ENCODE measurements around the gene ZBTB16. TPM values are rescaled to one million over a fixed set of nuclear protein-coding genes. Genes with fewer than 3 reads are reported as not detected.

Gene ZBTB16
- polyA plus RNA-seq, 2 donors = 4.6 to 9.6 TPM

GRCh38 chr11:114195151-114195550, 135.6 kb downstream of the ZBTB16 start:
- Histone ChIP-seq H3K36me3 (ENCODE audit: control insufficient read depth in 2 of 2, insufficient read depth in 2 of 2, low read length in 1 of 2) (peaks cover 0 to 2% of the 10 kb centered on the region in 2 donors), H3K27me3 (ENCODE audit: control insufficient read depth in 1 of 2, insufficient read depth in 2 of 2, low read length in 2 of 2) (no peaks in the 10 kb centered on the region), H3K9me3 (ENCODE audit: control insufficient read depth in 2 of 2, insufficient read depth in 1 of 2, low read depth in 1 of 2, low read length in 1 of 2) (peaks cover 0 to 3% of the 10 kb centered on the region in 2 donors), H3K4me3 (ENCODE audit: low read depth in 1 of 2, low read length in 2 of 2) (no peak overlapping the region), H3K4me1 (ENCODE audit: control insufficient read depth in 2 of 2, insufficient read depth in 2 of 2, low read length in 1 of 2) (peaks cover 2 to 24% of the 10 kb centered on the region in 2 donors), H3K27ac (ENCODE audit: low read depth in 2 of 2, low read length in 1 of 2) (peak overlapping the region; percentile 79 to 83)
- WGBS, 2 donors = 73 to 78% methylated on average over 4 of the region's 4 CpGs

DNA sequence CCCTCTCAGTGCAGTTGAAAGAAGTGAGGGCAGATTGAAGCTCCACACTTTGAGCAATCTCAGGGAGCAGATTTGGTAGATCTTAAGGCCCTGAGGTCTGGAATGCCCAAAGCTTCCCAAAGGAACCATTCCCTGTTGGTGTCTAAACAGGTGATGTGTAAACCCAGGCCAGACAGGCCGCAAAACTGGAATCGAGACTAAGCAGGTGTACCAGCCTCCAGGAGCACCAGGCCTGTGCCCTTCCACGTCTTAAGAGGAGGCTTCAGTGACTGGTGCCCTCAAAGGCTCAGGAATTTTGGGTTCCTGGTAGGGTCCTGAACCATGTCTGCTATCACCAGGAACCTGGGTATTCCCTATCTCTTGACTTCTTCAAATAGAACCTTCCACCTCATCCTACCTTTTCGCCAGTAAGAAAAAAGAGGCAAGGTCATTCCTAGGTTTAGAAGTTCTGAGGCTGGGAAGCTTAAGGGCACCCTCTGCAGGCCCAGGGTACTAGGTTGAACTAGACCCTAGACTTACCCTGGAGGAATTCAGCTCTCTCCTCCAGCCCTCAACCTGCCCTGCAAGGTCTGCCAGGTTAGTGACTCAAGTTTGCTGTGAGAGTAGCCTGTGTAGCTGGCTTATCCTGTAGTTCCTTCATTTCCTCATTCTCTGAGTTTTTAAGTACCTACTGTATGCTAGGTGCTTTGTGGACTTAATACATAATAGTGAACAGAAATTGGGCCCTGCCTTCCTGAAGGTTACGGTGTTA, 136.6 kb downstream of the ZBTB16 start:
- Histone ChIP-seq H3K4me1 (ENCODE audit: control insufficient read depth in 2 of 2, insufficient read depth in 2 of 2, low read length in 1 of 2) (peaks cover 2 to 24% of the 10 kb centered on the region in 2 donors), H3K9me3 (ENCODE audit: control insufficient read depth in 2 of 2, insufficient read depth in 1 of 2, low read depth in 1 of 2, low read length in 1 of 2) (no peaks in the 10 kb centered on the region), H3K27ac (ENCODE audit: low read depth in 2 of 2, low read length in 1 of 2) (peak overlapping the region; percentile 79 to 83), H3K27me3 (ENCODE audit: control insufficient read depth in 1 of 2, insufficient read depth in 2 of 2, low read length in 2 of 2) (no peaks in the 10 kb centered on the region), H3K36me3 (ENCODE audit: control insufficient read depth in 2 of 2, insufficient read depth in 2 of 2, low read length in 1 of 2) (peaks cover 0 to 2% of the 10 kb centered on the region in 2 donors), H3K4me3 (ENCODE audit: low read depth in 1 of 2, low read length in 2 of 2) (no peak overlapping the region)
- WGBS, 2 donors = 84 to 87% methylated on average over 5 of the region's 5 CpGs

GRCh38 chr11:114196997-114197703, 137.6 kb downstream of the ZBTB16 start:
- Histone ChIP-seq H3K4me1 (ENCODE audit: control insufficient read depth in 2 of 2, insufficient read depth in 2 of 2, low read length in 1 of 2) (peaks cover 2 to 24% of the 10 kb centered on the region in 2 donors), H3K36me3 (ENCODE audit: control insufficient read depth in 2 of 2, insufficient read depth in 2 of 2, low read length in 1 of 2) (peaks cover 0 to 2% of the 10 kb centered on the region in 2 donors), H3K27me3 (ENCODE audit: control insufficient read depth in 1 of 2, insufficient read depth in 2 of 2, low read length in 2 of 2) (no peaks in the 10 kb centered on the region), H3K4me3 (ENCODE audit: low read depth in 1 of 2, low read length in 2 of 2) (no peak overlapping the region), H3K27ac (ENCODE audit: low read depth in 2 of 2, low read length in 1 of 2) (peak overlapping the region; percentile 79 to 88), H3K9me3 (ENCODE audit: control insufficient read depth in 2 of 2, insufficient read depth in 1 of 2, low read depth in 1 of 2, low read length in 1 of 2) (no peaks in the 10 kb centered on the region)
- 69 to 81% methylated on average over 7 of the region's 7 CpGs for WGBS, 2 donors

GRCh38 chr11:114197799-114198500, 138.4 kb downstream of the ZBTB16 start:
- Histone ChIP-seq H3K27me3 (ENCODE audit: control insufficient read depth in 1 of 2, insufficient read depth in 2 of 2, low read length in 2 of 2) (no peaks in the 10 kb centered on the region), H3K9me3 (ENCODE audit: control insufficient read depth in 2 of 2, insufficient read depth in 1 of 2, low read depth in 1 of 2, low read length in 1 of 2) (no peaks in the 10 kb centered on the region), H3K36me3 (ENCODE audit: control insufficient read depth in 2 of 2, insufficient read depth in 2 of 2, low read length in 1 of 2) (peaks cover 0 to under 1% of the 10 kb centered on the region in 2 donors), H3K4me1 (ENCODE audit: control insufficient read depth in 2 of 2, insufficient read depth in 2 of 2, low read length in 1 of 2) (peaks cover 2 to 24% of the 10 kb centered on the region in 2 donors), H3K4me3 (ENCODE audit: low read depth in 1 of 2, low read length in 2 of 2) (no peak overlapping the region), H3K27ac (ENCODE audit: low read depth in 2 of 2, low read length in 1 of 2) (peak overlapping the region; percentile 79 to 87)
- 15 to 27% methylated on average over 10 of the region's 10 CpGs for WGBS, 2 donors

DNA sequence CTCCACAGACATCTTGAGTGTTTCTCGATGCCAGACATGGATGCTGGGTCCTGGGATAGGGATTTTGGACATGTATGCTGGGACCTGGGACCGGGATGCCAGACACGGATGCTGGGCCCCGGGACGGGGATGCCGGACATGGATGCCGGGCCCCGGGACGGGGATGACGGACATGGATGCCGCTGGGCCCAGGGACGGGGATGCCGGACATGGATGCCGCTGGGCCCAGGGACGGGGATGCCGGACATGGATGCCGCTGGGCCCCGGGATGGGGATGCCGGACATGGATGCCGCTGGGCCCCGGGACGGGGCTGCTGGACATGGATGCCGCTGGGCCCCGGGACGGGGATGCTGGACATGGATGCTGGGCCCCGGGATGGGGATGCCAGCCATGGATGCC, 139.5 kb downstream of the ZBTB16 start:
- 97 to 98% methylated on average over 26 of the region's 26 CpGs for WGBS, 2 donors
- H3K36me3 ChIP-seq (ENCODE audit: control insufficient read depth in 2 of 2, insufficient read depth in 2 of 2, low read length in 1 of 2) = no peaks in the 10 kb centered on the region
- peak overlapping the region; percentile 50 to 87 for H3K27ac ChIP-seq (ENCODE audit: low read depth in 2 of 2, low read length in 1 of 2)
- H3K4me3 ChIP-seq (ENCODE audit: low read depth in 1 of 2, low read length in 2 of 2) = no peak overlapping the region
- no peaks in the 10 kb centered on the region for H3K27me3 ChIP-seq (ENCODE audit: control insufficient read depth in 1 of 2, insufficient read depth in 2 of 2, low read length in 2 of 2)
- H3K9me3 ChIP-seq (ENCODE audit: control insufficient read depth in 2 of 2, insufficient read depth in 1 of 2, low read depth in 1 of 2, low read length in 1 of 2) = no peaks in the 10 kb centered on the region
- H3K4me1 ChIP-seq (ENCODE audit: control insufficient read depth in 2 of 2, insufficient read depth in 2 of 2, low read length in 1 of 2) = peaks cover 2 to 24% of the 10 kb centered on the region in 2 donors

DNA sequence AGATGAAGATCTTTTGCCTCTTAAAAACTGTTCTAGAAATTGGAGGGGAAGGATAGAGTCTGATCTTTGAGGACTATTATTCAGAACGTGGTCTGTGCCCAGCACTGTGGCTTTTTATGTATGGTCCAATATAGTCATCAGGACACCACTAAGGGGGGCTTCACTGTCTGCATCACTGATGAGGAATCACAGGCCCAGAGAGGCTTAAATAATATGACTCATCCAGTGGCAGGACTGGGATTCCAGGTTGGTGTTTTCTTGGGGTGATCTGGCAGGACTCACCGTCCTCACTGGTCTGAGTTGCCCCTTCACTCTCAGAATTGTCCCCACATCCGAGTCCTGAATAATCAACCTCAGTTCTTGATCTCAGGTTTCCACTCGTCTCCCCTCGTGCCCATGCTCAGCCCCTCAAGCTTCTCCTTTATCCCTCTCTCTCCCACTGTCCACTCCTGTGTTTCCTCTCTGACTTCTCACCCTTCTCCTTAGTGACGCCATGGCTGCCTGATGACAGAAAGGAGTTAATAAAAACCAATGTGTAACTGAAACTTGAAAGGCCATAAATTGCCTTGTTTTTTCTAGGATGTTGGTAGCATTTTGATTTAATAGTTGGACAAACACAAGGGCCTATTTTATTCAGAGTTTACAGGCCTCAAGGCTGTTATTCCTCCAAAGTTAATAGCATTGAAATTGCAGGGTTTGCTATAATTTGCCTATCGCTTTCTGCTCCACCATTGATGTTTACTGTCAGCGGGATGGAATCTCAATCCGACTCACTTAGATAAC, 141.0 kb downstream of the ZBTB16 start:
- WGBS, 2 donors = 86 to 89% methylated on average over 9 of the region's 9 CpGs
- Histone ChIP-seq H3K27me3 (ENCODE audit: control insufficient read depth in 1 of 2, insufficient read depth in 2 of 2, low read length in 2 of 2) (no peaks in the 10 kb centered on the region), H3K36me3 (ENCODE audit: control insufficient read depth in 2 of 2, insufficient read depth in 2 of 2, low read length in 1 of 2) (peaks cover 0 to 3% of the 10 kb centered on the region in 2 donors), H3K9me3 (ENCODE audit: control insufficient read depth in 2 of 2, insufficient read depth in 1 of 2, low read depth in 1 of 2, low read length in 1 of 2) (no peaks in the 10 kb centered on the region), H3K4me1 (ENCODE audit: control insufficient read depth in 2 of 2, insufficient read depth in 2 of 2, low read length in 1 of 2) (peaks cover 0 to 16% of the 10 kb centered on the region in 2 donors), H3K4me3 (ENCODE audit: low read depth in 1 of 2, low read length in 2 of 2) (no peak overlapping the region), H3K27ac (ENCODE audit: low read depth in 2 of 2, low read length in 1 of 2) (peak overlapping the region in 1 of 2 donors; percentile 65)

DNA sequence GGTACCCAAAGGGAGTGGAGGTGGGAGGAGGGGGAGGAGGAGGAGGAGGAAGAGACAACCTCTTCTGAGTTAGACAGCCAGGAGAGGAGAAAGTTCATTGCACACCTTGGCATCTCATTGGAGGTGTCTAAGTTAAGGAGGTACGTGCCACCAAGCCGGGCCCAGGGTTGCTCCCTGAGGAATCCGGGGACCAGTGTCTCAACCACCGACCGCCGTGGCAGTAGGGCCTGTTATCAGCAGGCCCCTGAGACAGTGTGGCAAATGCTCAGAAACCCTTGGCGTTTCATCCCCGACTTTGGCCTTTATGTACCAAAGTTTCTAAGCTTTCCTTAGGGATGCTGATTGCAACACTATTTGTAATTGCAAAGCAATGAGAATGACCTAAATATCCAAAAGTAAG, 141.7 kb downstream of the ZBTB16 start:
- Histone ChIP-seq H3K27ac (ENCODE audit: low read depth in 2 of 2, low read length in 1 of 2) (peak overlapping the region in 1 of 2 donors; percentile 15), H3K4me3 (ENCODE audit: low read depth in 1 of 2, low read length in 2 of 2) (no peak overlapping the region)

DNA sequence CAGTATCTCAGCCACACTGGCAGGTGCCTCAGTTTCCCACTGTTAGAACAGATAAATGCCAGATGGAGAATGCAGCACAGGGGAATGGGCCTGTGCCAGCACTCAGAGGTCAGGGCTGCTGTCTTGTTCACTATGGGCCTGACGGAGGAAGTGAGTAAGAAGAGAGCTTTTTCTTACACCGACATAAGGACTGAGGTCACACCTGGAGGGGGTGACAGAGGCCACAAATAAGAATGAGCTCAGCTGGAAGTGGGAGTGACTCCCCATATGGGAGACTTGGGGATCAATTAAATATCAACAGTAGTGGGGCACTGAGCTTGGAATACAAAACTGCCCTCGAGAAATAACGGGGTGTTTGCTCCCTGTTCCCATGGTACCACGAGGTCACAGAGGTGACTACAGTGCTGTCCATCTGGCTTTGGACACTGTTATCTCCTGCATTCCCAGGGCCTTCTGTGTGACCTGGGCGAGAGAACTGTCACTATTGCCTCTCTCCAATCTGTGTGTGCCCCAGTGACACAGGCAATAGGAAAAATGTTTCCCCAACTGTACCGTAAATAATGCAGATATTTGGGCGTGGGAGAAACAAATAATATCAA, 142.6 kb downstream of the ZBTB16 start:
- Histone ChIP-seq H3K27me3 (ENCODE audit: control insufficient read depth in 1 of 2, insufficient read depth in 2 of 2, low read length in 2 of 2) (no peaks in the 10 kb centered on the region), H3K36me3 (ENCODE audit: control insufficient read depth in 2 of 2, insufficient read depth in 2 of 2, low read length in 1 of 2) (peaks cover 0 to 3% of the 10 kb centered on the region in 2 donors), H3K4me1 (ENCODE audit: control insufficient read depth in 2 of 2, insufficient read depth in 2 of 2, low read length in 1 of 2) (peaks cover 0 to 9% of the 10 kb centered on the region in 2 donors), H3K9me3 (ENCODE audit: control insufficient read depth in 2 of 2, insufficient read depth in 1 of 2, low read depth in 1 of 2, low read length in 1 of 2) (no peaks in the 10 kb centered on the region), H3K4me3 (ENCODE audit: low read depth in 1 of 2, low read length in 2 of 2) (no peak overlapping the region), H3K27ac (ENCODE audit: low read depth in 2 of 2, low read length in 1 of 2) (no peak overlapping the region)
- WGBS, 2 donors = 79 to 80% methylated on average over 8 of the region's 8 CpGs

More for the DNA sequence above, 141.7 kb downstream of the ZBTB16 start:
- no peaks in the 10 kb centered on the region for H3K27me3 ChIP-seq (ENCODE audit: control insufficient read depth in 1 of 2, insufficient read depth in 2 of 2, low read length in 2 of 2)
- H3K4me1 ChIP-seq (ENCODE audit: control insufficient read depth in 2 of 2, insufficient read depth in 2 of 2, low read length in 1 of 2) = peaks cover 0 to 10% of the 10 kb centered on the region in 2 donors
- no peaks in the 10 kb centered on the region for H3K9me3 ChIP-seq (ENCODE audit: control insufficient read depth in 2 of 2, insufficient read depth in 1 of 2, low read depth in 1 of 2, low read length in 1 of 2)
- 91 to 97% methylated on average over 8 of the region's 8 CpGs for WGBS, 2 donors
- peaks cover 0 to 3% of the 10 kb centered on the region in 2 donors for H3K36me3 ChIP-seq (ENCODE audit: control insufficient read depth in 2 of 2, insufficient read depth in 2 of 2, low read length in 1 of 2)
